Ishikawa (cell line): ENCODE results near the gene MRPS2.

Experiments used
- CEBPB ChIP-seq: IDR thresholded peaks from 2 replicates; pipeline ENCODE4 v1.6.1; 2012
- EGR1 ChIP-seq: IDR thresholded peaks from 2 replicates; pipeline ENCODE4 v1.6.1; 2012
- EP300 ChIP-seq: IDR thresholded peaks from 2 replicates; pipeline ENCODE4 v1.6.1; 2012; ENCODE audit warnings: borderline replicate concordance
- FOXM1 ChIP-seq: IDR thresholded peaks from 2 replicates; pipeline ENCODE4 v1.6.1; 2012; ENCODE audit warnings: low read depth, borderline replicate concordance
- MAX ChIP-seq: IDR thresholded peaks from 2 replicates; pipeline ENCODE4 v1.6.1; 2012
- RAD21 ChIP-seq: IDR thresholded peaks from 2 replicates; pipeline ENCODE4 v1.6.1; 2012; ENCODE audit warnings: low read depth
- TAF1 ChIP-seq: IDR thresholded peaks from 2 replicates; pipeline ENCODE4 v1.6.1; 2012; ENCODE audit warnings: low read depth, mild to moderate bottlenecking
- TCF12 ChIP-seq: IDR thresholded peaks from 2 replicates; pipeline ENCODE4 v1.6.1; 2012; ENCODE audit warnings: low read depth
- TEAD4 ChIP-seq: IDR thresholded peaks from 2 replicates; pipeline ENCODE4 v1.6.1; 2012
- YY1 ChIP-seq: IDR thresholded peaks from 2 replicates; pipeline ENCODE4 v1.6.1; 2012; ENCODE audit warnings: low read depth

DNA sequence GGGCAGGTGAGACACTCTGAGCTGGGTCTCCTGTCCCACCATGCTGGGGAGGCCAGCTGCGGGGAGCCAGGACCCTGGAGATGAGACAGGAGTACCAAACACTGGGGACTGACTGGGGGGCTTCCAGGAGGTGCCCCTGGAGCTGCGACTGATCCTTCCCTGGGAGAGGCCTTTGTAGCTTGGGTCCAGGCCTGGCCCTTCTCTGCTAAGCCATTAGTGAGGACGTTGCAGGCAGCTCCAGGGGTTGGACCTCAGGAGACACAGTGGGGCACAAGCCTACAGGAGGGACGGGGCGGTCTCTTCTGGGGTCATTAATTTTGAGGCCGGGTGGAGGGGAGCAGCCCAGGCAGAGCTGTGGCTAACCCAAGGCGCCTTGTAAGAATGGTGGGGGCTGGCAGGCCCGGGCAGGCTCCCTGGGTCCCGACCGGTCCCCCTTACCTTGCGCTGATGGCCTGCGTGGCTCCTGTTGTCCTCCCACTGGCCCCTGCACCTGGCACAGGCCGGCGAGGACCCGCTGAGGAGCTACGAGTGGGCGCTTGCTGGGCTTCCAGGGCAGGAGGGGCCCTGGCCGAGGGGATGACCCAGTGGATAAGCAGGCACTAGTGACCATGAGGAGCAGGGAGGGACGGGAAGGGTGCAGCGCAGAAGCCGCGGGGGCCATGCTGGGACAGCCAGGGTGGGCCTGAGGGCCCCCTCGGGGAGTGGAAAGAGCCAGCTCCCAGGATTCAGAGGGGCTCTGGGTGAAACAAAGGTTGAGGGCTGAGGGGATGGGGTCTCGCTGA, 5.1 kb downstream of the MRPS2 start:
- TF ChIP-seq YY1 (no peak), EGR1 (no peak), MAX (no peak), CEBPB (no peak), RAD21 (no peak), TEAD4 (no peak), TCF12 (no peak), TAF1 (no peak), EP300 (no peak), FOXM1 (no peak)
